K562 (cell line): ENCODE results near the gene PMF1. TPM values are rescaled to one million over a fixed set of nuclear protein-coding genes. Genes with fewer than 3 reads are reported as not detected.

Experiments used
- ATF6 ChIP-seq: sonication (generic); formaldehyde crosslinking; IDR thresholded peaks from 2 replicates; pipeline ENCODE4 v1.4.0; 2020; ENCODE audit warnings: mild to moderate bottlenecking, missing genetic modification reagents
- CBX1 ChIP-seq: sonication (generic); IDR thresholded peaks from 2 replicates; pipeline ENCODE4 v1.6.1; 2016; ENCODE audit warnings: antibody characterized with exemption, low read depth, mild to moderate bottlenecking
- CBX3 ChIP-seq, 2 experiments: IDR thresholded peaks; 1 replicate in 1 of 2; 2 replicates in 1 of 2; pipeline ENCODE4 v1.6.1; 2012; ENCODE audit warnings: inconsistent platforms in 2 of 2, low read length in 2 of 2, borderline replicate concordance in 1 of 2, control low read depth in 1 of 2
- DEAF1 ChIP-seq: fragments of 450-650 bp; formaldehyde crosslinking; IDR thresholded peaks from 2 replicates; pipeline ENCODE4 v1.4.0; 2020; ENCODE audit warnings: mild to moderate bottlenecking, moderate library complexity
- DLX4 ChIP-seq: fragments of 250-450 bp; sonication (Bioruptor Pico); IDR thresholded peaks from 2 replicates; pipeline ENCODE4 v1.6.1; 2021; ENCODE audit warnings: mild to moderate bottlenecking
- L3MBTL2 ChIP-seq: fragments of 450-650 bp; IDR thresholded peaks from 2 replicates; pipeline ENCODE4 v1.6.1; 2016; ENCODE audit warnings: mild to moderate bottlenecking, moderate library complexity
- NFYB ChIP-seq: IDR thresholded peaks from 2 replicates; pipeline ENCODE4 v1.6.1; 2011; ENCODE audit warnings: mild to moderate bottlenecking, moderate library complexity; ENCODE audit not compliant: insufficient read length; ENCODE audit errors: extremely low read depth
- NR2C1 ChIP-seq, 2 experiments: fragments of 450-650 bp; IDR thresholded peaks; 2 replicates each; pipeline ENCODE4 v1.6.1; 2017; ENCODE audit warnings: mild to moderate bottlenecking in 2 of 2, antibody characterized with exemption in 1 of 2, inconsistent platforms in 1 of 2, missing compliant biosample characterization in 1 of 2, missing genetic modification characterization in 1 of 2
- NUFIP1 ChIP-seq: fragments of 450-650 bp; IDR thresholded peaks from 2 replicates; pipeline ENCODE4 v1.6.1; 2018; ENCODE audit not compliant: partially characterized antibody
- PRMT5 ChIP-seq: sonication (generic); formaldehyde crosslinking; IDR thresholded peaks from 2 replicates; pipeline ENCODE4 v1.5.0; 2020; ENCODE audit warnings: missing genetic modification reagents
- RBM22 ChIP-seq: fragments of 200-400 bp; formaldehyde crosslinking; IDR thresholded peaks from 2 replicates; pipeline ENCODE4 v1.6.1; 2018; ENCODE audit warnings: low read length, low read depth; ENCODE audit not compliant: poor library complexity, severe bottlenecking
- RREB1 ChIP-seq: fragments of 250-450 bp; sonication (Bioruptor Pico); IDR thresholded peaks from 2 replicates; pipeline ENCODE4 v1.4.0; 2020
- SMARCB1 ChIP-seq: IDR thresholded peaks from 2 replicates; pipeline ENCODE4 v1.6.1; 2011; ENCODE audit warnings: improper control_type of control experiment, low read depth; ENCODE audit not compliant: insufficient read length
- SUPT5H ChIP-seq: fragments of 450-650 bp; IDR thresholded peaks from 2 replicates; pipeline ENCODE4 v1.6.1; 2016
- USF2 ChIP-seq: sonication (generic); formaldehyde crosslinking; IDR thresholded peaks from 2 replicates; pipeline ENCODE4 v1.5.0; 2020; ENCODE audit warnings: missing genetic modification reagents
- ZBTB1 ChIP-seq: sonication (generic); formaldehyde crosslinking; IDR thresholded peaks from 2 replicates; pipeline ENCODE4 v1.8.1; 2023; ENCODE audit warnings: missing genetic modification reagents, low read depth, mild to moderate bottlenecking, borderline replicate concordance
- ZNF282 ChIP-seq: sonication (generic); formaldehyde crosslinking; IDR thresholded peaks from 2 replicates; pipeline ENCODE4 v1.8.1; 2023; ENCODE audit warnings: missing genetic modification reagents
- polyA plus RNA-seq, 8 experiments: library from polyadenylated mRNA; depleted of rRNA in 4 of 8; stranded (reverse) in 5 of 8; unstranded in 3 of 8; fragments of >200 nt; fragmentation: Nextera tagmentation in 2 of 8; fragmentation: Illumina TruSeq in 1 of 8; extraction: Ambion mirVana in 2 of 8; extraction: Trizol in 1 of 8; gene quantifications; 2 replicates each; pipeline versions ENCODE4 v1.2.1 to v1.2.3, GENCODE V29; 2011 to 2014; ENCODE audit warnings: inconsistent platforms in 1 of 8, missing spikeins in 1 of 8
- total RNA-seq, 7 experiments: library from RNA; depleted of rRNA in 6 of 7; stranded (reverse); fragments of >200 nt in 6 of 7; fragmentation: Illumina TruSeq in 2 of 7; extraction: Trizol in 2 of 7; gene quantifications; 2 replicates each; pipeline versions ENCODE4 v1.2.1 to v1.2.3, GENCODE V29; 2011 to 2021; ENCODE audit warnings: low replicate concordance in 1 of 7

Gene PMF1
- total and polyA plus RNA-seq, 9 of the 15 experiments (the other 6 are each of a cell fraction or from before 2014, with no cell fraction given) = 9.4 to 92.9 (median 71.0) TPM

GRCh38 chr1:156214024-156214748, 1.4 kb downstream of the PMF1 start (continued):
- TF ChIP-seq CBX3 (IDR thresholded peaks at IDR 0.05; ENCODE audit: borderline replicate concordance in 1 of 2, low read length in 2 of 2) (no peak; a peak in 1 of 3 replicates), CBX1 (no peak), SMARCB1 (no peak), ZBTB1 (CRISPR knock-in tag) (no peak), USF2 (no peak), RBM22 (no peak), SUPT5H (no peak), DLX4 (CRISPR knock-in tag) (no peak), ZNF282 (no peak), L3MBTL2 (peak; percentile 61), DEAF1 (CRISPR knock-in tag) (no peak), RREB1 (no peak), NR2C1 (IDR thresholded peaks at IDR 0.05) (no peak), NR2C1 (tag; IDR thresholded peaks at IDR 0.05) (no peak), NUFIP1 (no peak), PRMT5 (no peak), NFYB (no peak), ATF6 (CRISPR knock-in tag) (no peak)
